TTC549 (cell line): ENCODE results near the gene JAG1.
A peak's percentile ranks its signal among the peaks of the same experiment; 100 is the strongest.

Experiments
- FAIRE-seq: peaks from 2 replicates; lab custom pipeline; 2012; peaks lifted over from hg19 to GRCh38; lab: Jason Lieb, UNC

The JAG1 gene

GRCh38 chr20:10673842-10674683, at the start of gene JAG1:
Gene JAG1, minus strand, starts transcription at chr20:10673999. Its CDS starts 469 bp downstream, at chr20:10673530.
- peak; percentile 85 for FAIRE-seq

GRCh38 chr20:10721976-10722375, 48.2 kb upstream of the JAG1 start:
- FAIRE-seq = no peak

- FAIRE-seq = no peak
Measured at GRCh38 chr20:10721137-10721896, 47.5 kb upstream of the JAG1 start.

- no peak for FAIRE-seq
Measured at GRCh38 chr20:10720565-10720964, 46.8 kb upstream of the JAG1 start.

- no peak for FAIRE-seq
Measured at GRCh38 chr20:10719740-10720385, 46.1 kb upstream of the JAG1 start.

- FAIRE-seq = no peak
Measured at GRCh38 chr20:10718661-10719060, 44.9 kb upstream of the JAG1 start.

- FAIRE-seq = no peak
Measured at GRCh38 chr20:10716855-10717254, 43.1 kb upstream of the JAG1 start.

- FAIRE-seq = no peak
Measured at GRCh38 chr20:10715035-10715434, 41.2 kb upstream of the JAG1 start.

GRCh38 chr20:10714236-10714975, 40.6 kb upstream of the JAG1 start:
- no peak for FAIRE-seq

GRCh38 chr20:10713161-10713560, 39.4 kb upstream of the JAG1 start:
- no peak for FAIRE-seq

- FAIRE-seq = no peak
Measured at GRCh38 chr20:10711903-10712451, 38.2 kb upstream of the JAG1 start.

GRCh38 chr20:10710991-10711775, 37.4 kb upstream of the JAG1 start:
- FAIRE-seq = no peak

- FAIRE-seq = no peak
Measured at GRCh38 chr20:10709916-10710315, 36.1 kb upstream of the JAG1 start.

- no peak for FAIRE-seq
Measured at GRCh38 chr20:10708351-10709185, 34.8 kb upstream of the JAG1 start.

GRCh38 chr20:10707791-10708190, 34.0 kb upstream of the JAG1 start:
- no peak for FAIRE-seq

GRCh38 chr20:10707068-10707467, 33.3 kb upstream of the JAG1 start:
- FAIRE-seq = no peak

- no peak for FAIRE-seq
Measured at GRCh38 chr20:10706460-10706811, 32.6 kb upstream of the JAG1 start.

- FAIRE-seq = no peak
Measured at GRCh38 chr20:10705801-10706459, 32.1 kb upstream of the JAG1 start.

GRCh38 chr20:10701607-10702006, 27.8 kb upstream of the JAG1 start:
- no peak for FAIRE-seq

GRCh38 chr20:10699941-10700340, 26.1 kb upstream of the JAG1 start:
- FAIRE-seq = no peak
